Body of pancreas (tissue), 4 donors: ENCODE data around the gene HAUS7.

ENCODE experiments used
- POLR2A ChIP-seq, 3 donors: fragments of 450-650 bp; IDR thresholded peaks; one replicate each; pipeline ENCODE4 v1.6.1; 2016; ENCODE audit warnings: antibody characterized with exemption in 3 of 3, mild to moderate bottlenecking in 2 of 3
- TF ChIP-seq, protein P1 (sequence below), 7 experiments: fragments of 450-650 bp in 4 of 7; fragments of 200-600 bp in 3 of 7; sonication (generic) in 3 of 7; IDR thresholded peaks; one replicate each; pipeline ENCODE4 v1.5.1; 2016 to 2019; ENCODE audit warnings: antibody characterized with exemption in 7 of 7

DNA sequence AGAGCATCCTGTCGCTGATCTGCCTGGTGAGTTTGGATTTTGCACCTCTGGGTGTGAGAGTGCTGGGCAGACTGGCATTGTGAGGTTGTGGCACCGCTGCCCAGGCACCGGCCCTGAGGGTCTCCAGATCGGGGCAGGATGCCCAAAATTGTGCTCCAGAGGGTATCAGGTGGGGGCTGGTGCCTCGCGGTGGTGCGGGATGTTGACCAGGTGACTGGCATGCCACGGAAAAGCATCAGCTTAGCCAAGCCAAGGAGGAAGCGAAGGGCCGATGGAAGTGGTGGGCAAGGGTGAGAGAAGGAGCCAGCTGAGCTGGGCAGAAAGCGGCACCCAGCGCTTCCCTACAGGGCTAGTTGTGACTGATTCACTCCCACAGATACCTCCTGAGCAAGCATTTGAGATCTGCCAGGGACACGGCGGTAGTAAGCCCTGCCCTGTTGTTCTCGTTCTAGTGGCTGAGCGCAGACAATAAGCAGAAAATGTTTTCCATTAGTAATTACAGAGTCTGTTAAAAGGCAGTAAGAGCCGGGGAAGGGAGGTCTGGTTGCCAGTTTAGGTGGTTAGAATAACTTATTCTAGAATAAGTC lies 58.3 kb downstream of the HAUS7 start:
- TF ChIP-seq, protein P1, sequence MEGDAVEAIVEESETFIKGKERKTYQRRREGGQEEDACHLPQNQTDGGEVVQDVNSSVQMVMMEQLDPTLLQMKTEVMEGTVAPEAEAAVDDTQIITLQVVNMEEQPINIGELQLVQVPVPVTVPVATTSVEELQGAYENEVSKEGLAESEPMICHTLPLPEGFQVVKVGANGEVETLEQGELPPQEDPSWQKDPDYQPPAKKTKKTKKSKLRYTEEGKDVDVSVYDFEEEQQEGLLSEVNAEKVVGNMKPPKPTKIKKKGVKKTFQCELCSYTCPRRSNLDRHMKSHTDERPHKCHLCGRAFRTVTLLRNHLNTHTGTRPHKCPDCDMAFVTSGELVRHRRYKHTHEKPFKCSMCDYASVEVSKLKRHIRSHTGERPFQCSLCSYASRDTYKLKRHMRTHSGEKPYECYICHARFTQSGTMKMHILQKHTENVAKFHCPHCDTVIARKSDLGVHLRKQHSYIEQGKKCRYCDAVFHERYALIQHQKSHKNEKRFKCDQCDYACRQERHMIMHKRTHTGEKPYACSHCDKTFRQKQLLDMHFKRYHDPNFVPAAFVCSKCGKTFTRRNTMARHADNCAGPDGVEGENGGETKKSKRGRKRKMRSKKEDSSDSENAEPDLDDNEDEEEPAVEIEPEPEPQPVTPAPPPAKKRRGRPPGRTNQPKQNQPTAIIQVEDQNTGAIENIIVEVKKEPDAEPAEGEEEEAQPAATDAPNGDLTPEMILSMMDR (IDR thresholded peaks at IDR 0.05): no peak
- no peak for TF ChIP-seq POLR2A (IDR thresholded peaks at IDR 0.05)
